ENCODE results near the gene MAD1L1. TPM values are rescaled to one million over a fixed set of nuclear protein-coding genes. Genes with fewer than 3 reads are reported as not detected.

Gene MAD1L1
- polyA plus RNA-seq, 1 experiment: 32.0 TPM

DNA sequence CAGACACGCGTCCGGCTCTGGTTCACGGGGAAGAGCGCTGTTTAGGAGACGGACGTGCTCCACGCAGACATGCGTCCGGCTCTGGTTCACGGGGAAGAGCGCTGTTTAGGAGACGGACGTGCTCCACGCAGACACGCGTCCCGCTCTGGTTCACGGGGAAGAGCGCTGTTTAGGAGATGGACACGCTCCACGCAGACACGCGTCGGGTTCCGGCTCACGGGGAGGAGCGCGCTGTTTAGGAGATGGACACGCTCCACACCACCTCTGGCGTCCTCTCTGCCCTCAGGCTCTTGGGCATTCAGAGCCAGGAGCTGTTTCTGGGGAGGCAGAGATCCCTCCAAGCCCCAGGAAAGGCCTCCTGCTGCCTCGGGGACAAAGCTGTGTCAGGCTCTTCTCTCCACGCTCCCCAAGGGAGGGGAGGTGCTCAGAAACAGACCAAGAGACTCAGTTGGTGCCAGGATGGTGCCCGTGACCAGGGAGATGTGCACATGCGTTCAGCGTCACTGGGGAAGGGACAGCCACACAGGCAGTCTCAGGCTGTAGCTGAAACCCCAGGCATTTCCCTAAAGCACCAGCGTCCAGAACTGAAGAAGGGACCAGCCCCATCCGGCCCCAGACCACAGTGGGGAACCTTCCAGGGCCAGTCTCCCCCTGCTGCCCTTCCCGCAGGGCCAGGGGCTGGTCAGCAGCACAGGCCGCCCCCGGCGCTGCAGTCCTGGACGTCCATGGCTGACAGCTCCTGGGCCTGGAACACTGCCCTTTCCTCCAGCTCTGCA lies 387.0 kb downstream of the MAD1L1 start:
- Histone ChIP-seq H3K4me3 (ENCODE audit: low read depth, low read length) (no peak overlapping the region), H3K27me3 (ENCODE audit: control insufficient read depth, insufficient read depth, low read length) (no peaks in the 10 kb centered on the region), H3K36me3 (ENCODE audit: control insufficient read depth, insufficient read depth, low read length) (no peaks in the 10 kb centered on the region)
- DNase-seq (ENCODE audit: low read depth): no peak
- ChIA-PET CTCF (interaction anchor here (1.3 to 1.6 kb wide), 3 partner anchors 8 to 77 kb away, joined by 3 to 5 read pairs (median 3); no protein-coding TSS in a partner anchor), POLR2A (no interaction called here)
- TF ChIP-seq, protein P1, sequence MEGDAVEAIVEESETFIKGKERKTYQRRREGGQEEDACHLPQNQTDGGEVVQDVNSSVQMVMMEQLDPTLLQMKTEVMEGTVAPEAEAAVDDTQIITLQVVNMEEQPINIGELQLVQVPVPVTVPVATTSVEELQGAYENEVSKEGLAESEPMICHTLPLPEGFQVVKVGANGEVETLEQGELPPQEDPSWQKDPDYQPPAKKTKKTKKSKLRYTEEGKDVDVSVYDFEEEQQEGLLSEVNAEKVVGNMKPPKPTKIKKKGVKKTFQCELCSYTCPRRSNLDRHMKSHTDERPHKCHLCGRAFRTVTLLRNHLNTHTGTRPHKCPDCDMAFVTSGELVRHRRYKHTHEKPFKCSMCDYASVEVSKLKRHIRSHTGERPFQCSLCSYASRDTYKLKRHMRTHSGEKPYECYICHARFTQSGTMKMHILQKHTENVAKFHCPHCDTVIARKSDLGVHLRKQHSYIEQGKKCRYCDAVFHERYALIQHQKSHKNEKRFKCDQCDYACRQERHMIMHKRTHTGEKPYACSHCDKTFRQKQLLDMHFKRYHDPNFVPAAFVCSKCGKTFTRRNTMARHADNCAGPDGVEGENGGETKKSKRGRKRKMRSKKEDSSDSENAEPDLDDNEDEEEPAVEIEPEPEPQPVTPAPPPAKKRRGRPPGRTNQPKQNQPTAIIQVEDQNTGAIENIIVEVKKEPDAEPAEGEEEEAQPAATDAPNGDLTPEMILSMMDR (IDR thresholded peaks at IDR 0.05; ENCODE audit: insufficient read depth, low read depth, low read length): no peak

DNA sequence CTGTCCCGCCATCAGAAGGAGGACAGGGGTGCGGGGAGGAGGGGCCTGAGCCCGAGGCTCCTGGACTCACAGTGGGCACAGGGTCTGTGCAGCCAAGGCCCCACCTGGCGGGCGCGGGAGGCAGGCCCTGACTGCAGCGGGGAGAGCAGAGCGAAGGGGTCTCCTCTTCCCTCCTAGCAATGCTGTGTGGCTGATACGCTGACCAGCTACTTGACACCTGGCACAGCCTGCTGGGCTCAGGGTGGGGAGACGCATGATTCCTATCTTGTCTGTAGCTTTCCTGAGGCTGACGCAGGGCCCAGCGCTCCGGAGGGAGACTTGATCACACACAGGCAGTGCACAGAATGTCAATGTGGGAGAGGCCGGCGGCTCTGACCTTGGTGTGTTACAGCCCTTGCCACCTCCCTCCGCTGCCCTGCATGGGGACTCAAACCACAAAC lies 387.8 kb downstream of the MAD1L1 start:
- no peak for DNase-seq (ENCODE audit: low read depth)
- POLR2A ChIA-PET: no interaction called here
- CTCF ChIA-PET: interaction anchor here (1.3 to 1.6 kb wide), 3 partner anchors 9 to 77 kb away, joined by 3 to 5 read pairs (median 3); no protein-coding TSS in a partner anchor
- TF ChIP-seq, protein P1 (IDR thresholded peaks at IDR 0.05; ENCODE audit: insufficient read depth, low read depth, low read length): no peak
- Histone ChIP-seq H3K27me3 (ENCODE audit: control insufficient read depth, insufficient read depth, low read length) (no peaks in the 10 kb centered on the region), H3K36me3 (ENCODE audit: control insufficient read depth, insufficient read depth, low read length) (no peaks in the 10 kb centered on the region), H3K4me3 (ENCODE audit: low read depth, low read length) (no peak overlapping the region)

DNA sequence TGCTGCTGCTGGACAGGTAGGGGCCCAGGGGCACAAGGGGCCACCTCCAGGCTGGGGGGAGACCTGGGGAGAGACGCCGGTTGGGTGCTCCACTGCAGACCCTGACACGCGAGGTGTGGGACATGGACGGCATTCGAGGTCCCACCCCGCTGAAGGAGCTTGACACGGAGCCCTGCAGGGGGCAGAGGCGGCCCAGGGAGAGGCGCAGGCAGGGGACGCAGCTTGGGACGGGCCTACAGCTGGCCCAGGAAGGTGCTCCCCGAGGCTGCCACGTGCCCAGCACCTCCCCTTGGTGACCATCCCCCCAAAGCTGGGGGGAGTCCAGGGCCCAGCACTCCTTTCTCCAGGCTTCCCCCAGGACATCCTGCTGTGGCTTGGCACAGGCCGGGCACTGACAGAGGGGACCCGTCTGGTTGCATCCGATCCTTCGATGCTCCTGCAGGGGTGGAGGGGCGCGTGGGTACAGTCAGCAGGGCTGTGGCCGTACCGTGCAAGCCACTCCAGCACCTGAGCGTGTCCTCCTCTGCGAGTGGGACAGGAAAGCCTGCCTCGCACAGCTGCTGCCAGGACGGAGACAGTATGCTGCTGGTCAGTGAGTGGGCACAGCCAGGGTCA lies 388.3 kb downstream of the MAD1L1 start:
- H3K27me3 ChIP-seq (ENCODE audit: control insufficient read depth, insufficient read depth, low read length): no peaks in the 10 kb centered on the region
- TF ChIP-seq, protein P1 (IDR thresholded peaks at IDR 0.05; ENCODE audit: insufficient read depth, low read depth, low read length): peak; percentile 26
- H3K4me3 ChIP-seq (ENCODE audit: low read depth, low read length): no peak overlapping the region
- DNase-seq (ENCODE audit: low read depth): no peak
- ChIA-PET POLR2A (no interaction called here), CTCF (interaction anchor here (1.3 to 1.6 kb wide), 4 partner anchors 9 to 75 kb away, joined by 3 to 5 read pairs (median 4); no protein-coding TSS in a partner anchor)
- no peaks in the 10 kb centered on the region for H3K36me3 ChIP-seq (ENCODE audit: control insufficient read depth, insufficient read depth, low read length)

DNA sequence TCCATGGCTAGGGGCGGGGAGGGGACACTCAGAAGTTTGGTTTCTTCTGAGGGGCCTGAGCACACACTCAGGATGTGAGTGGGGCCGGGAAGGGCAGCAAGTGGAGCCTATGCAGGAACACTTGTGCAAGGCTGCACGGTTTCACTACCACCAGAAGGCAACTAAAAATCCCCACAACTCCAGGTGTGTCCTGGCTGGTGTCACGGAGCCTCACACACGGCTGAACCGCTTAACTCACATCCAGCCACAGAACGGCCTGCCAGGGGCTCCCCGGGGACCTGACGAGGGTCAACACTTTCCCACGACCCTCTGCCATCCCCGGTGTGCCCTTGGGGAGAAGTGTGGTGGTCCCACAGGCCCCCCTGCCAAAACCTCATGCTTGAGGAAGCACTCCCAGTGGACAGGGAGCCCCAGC lies 388.8 kb downstream of the MAD1L1 start:
- TF ChIP-seq, protein P1 (IDR thresholded peaks at IDR 0.05; ENCODE audit: insufficient read depth, low read depth, low read length): no peak

DNA sequence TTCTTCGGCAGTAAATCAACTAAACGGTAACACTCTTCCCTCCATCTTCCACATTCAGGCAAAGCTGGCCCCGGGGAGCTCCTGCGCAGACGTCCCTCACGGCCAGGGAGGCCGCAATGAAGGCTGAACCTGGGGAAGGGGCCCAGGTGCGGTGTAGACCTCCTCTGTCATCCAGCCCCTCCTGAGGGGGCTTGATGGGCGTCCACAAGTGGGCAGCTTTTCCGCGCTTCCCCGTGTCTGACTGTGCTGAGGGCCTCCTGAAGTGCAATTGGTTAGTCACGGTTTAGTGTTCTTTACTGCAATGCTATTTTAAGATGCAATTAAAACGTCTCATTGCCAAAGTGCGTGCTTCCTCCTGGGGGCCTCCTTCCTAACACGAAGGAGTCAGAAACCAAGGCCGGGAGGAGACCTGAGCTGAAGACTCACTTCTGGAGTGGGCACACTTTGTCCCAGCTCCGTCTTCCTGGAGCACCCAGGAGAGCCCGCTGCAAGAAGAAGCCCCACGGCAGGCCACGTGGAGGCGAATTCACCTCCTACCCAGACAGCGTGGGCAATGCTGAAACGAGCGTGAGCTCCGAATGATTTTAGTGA lies 389.4 kb downstream of the MAD1L1 start:
- ChIA-PET POLR2A (no interaction called here), CTCF (interaction anchor here (0.7 to 1.6 kb wide), 7 partner anchors 13 to 366 kb away, joined by 3 to 5 read pairs (median 4); no protein-coding TSS in a partner anchor)
- no peak overlapping the region for H3K4me3 ChIP-seq (ENCODE audit: low read depth, low read length)
- TF ChIP-seq, protein P1 (IDR thresholded peaks at IDR 0.05; ENCODE audit: insufficient read depth, low read depth, low read length): peak; percentile 9; the same call in 1 of the 2 replicates
- H3K36me3 ChIP-seq (ENCODE audit: control insufficient read depth, insufficient read depth, low read length): no peaks in the 10 kb centered on the region
- peak; percentile 74 for DNase-seq (ENCODE audit: low read depth)
- no peaks in the 10 kb centered on the region for H3K27me3 ChIP-seq (ENCODE audit: control insufficient read depth, insufficient read depth, low read length)

More for the DNA sequence above, 388.8 kb downstream of the MAD1L1 start:
- ChIA-PET POLR2A (no interaction called here), CTCF (interaction anchor here (1.3 to 1.6 kb wide), 5 partner anchors 10 to 76 kb away, joined by 3 to 5 read pairs (median 4); no protein-coding TSS in a partner anchor)
- Histone ChIP-seq H3K4me3 (ENCODE audit: low read depth, low read length) (no peak overlapping the region), H3K36me3 (ENCODE audit: control insufficient read depth, insufficient read depth, low read length) (no peaks in the 10 kb centered on the region), H3K27me3 (ENCODE audit: control insufficient read depth, insufficient read depth, low read length) (no peaks in the 10 kb centered on the region)
- no peak for DNase-seq (ENCODE audit: low read depth)
